NCI-H1694 (cell line): ENCODE measurements around the gene HMGCR.

Experiments used
- DNase-seq: peaks from one replicate; lab custom pipeline; 2025; lab: John Stamatoyannopoulos, UW

HMGCR gene

GRCh38 chr5:75381456-75381855 lies 44.4 kb downstream of the HMGCR start:
- DNase-seq = no peak

GRCh38 chr5:75384218-75384617 lies 47.2 kb downstream of the HMGCR start:
- no peak for DNase-seq

GRCh38 chr5:75387806-75388205 lies 50.8 kb downstream of the HMGCR start:
- DNase-seq = no peak

- DNase-seq = no peak
Measured at GRCh38 chr5:75389430-75389829, 52.4 kb downstream of the HMGCR start.

GRCh38 chr5:75395277-75395676 lies 58.3 kb downstream of the HMGCR start:
- no peak for DNase-seq

- DNase-seq = no peak
Measured at GRCh38 chr5:75405296-75405695, 68.3 kb downstream of the HMGCR start.
